ENCODE measurements around the gene BPIFB6. TPM values are rescaled to one million over a fixed set of nuclear protein-coding genes. Genes with fewer than 3 reads are reported as not detected.

Gene BPIFB6
- polyA plus RNA-seq, 1 donor (not counting 4 experiments of a cell fraction or from before 2014, with no cell fraction given): not detected

- H3K36me3 ChIP-seq (ENCODE audit: control insufficient read depth in 2 of 2, extremely low read depth in 1 of 2, insufficient read depth in 2 of 2, low read length in 2 of 2): no peaks in the 10 kb centered on the region
- no peaks in the 10 kb centered on the region for H3K27me3 ChIP-seq (ENCODE audit: control insufficient read depth, extremely low read depth, insufficient read depth, low read length)
- H3K4me3 ChIP-seq (ENCODE audit: control insufficient read depth in 2 of 3, extremely low read depth in 1 of 3, insufficient read depth in 2 of 3, low read depth in 1 of 3, low read length in 3 of 3): no peak overlapping the region
- H3K4me1 ChIP-seq (ENCODE audit: control insufficient read depth, extremely low read depth, insufficient read depth, low read length): no peaks in the 10 kb centered on the region
- H2AFZ ChIP-seq (ENCODE audit: control insufficient read depth, low read length): no peak overlapping the region
- dilution Hi-C loops (cut with MboI; ENCODE audit: extremely low pct_ligation_motif_present, low sequenced_read_pairs): no loop called here
- no peaks in the 10 kb centered on the region for H3K9me3 ChIP-seq (ENCODE audit: control insufficient read depth, low read depth, low read length)
- H3K9me1 ChIP-seq (ENCODE audit: control insufficient read depth, extremely low read depth, insufficient read depth, low read length): no peaks in the 10 kb centered on the region
- TF ChIP-seq CTCF (optimal IDR thresholded peaks at IDR 0.05 in 1 of 3, IDR thresholded peaks at IDR 0.05 in 1 of 3, conservative IDR thresholded peaks at IDR 0.05 in 1 of 3; ENCODE audit: extremely low read depth in 1 of 3, insufficient read depth in 2 of 3, low read length in 3 of 3) (no peak), EZH2 (IDR thresholded peaks at IDR 0.05; ENCODE audit: low read length) (no peak)
- DNase-seq (ENCODE audit: low read depth, low spot score) (no peak), FAIRE-seq (no peak)
- H3K4me2 ChIP-seq (ENCODE audit: control insufficient read depth, extremely low read depth, insufficient read depth, low read depth, low read length): no peak overlapping the region
- H4K20me1 ChIP-seq (ENCODE audit: control insufficient read depth, extremely low read depth, insufficient read depth, low read length): no peaks in the 10 kb centered on the region
- H3K27ac ChIP-seq (ENCODE audit: control insufficient read depth, insufficient read depth, low read length): no peak overlapping the region
- H3K9ac ChIP-seq (ENCODE audit: control insufficient read depth, extremely low read depth, insufficient read depth, low read length): no peak overlapping the region
- H3K79me2 ChIP-seq (ENCODE audit: control insufficient read depth, insufficient read depth, low read length): no peaks in the 10 kb centered on the region
Measured at GRCh38 chr20:33015700-33016580, 15.5 kb upstream of the BPIFB6 start.

GRCh38 chr20:33016581-33017109 is 14.8 kb upstream of the BPIFB6 start:
- Histone ChIP-seq H3K27ac (ENCODE audit: control insufficient read depth, insufficient read depth, low read length) (no peak overlapping the region), H3K4me3 (ENCODE audit: control insufficient read depth in 2 of 3, extremely low read depth in 1 of 3, insufficient read depth in 2 of 3, low read depth in 1 of 3, low read length in 3 of 3) (no peak overlapping the region), H3K4me2 (ENCODE audit: control insufficient read depth, extremely low read depth, insufficient read depth, low read depth, low read length) (no peak overlapping the region), H3K9me3 (ENCODE audit: control insufficient read depth, low read depth, low read length) (no peaks in the 10 kb centered on the region), H3K27me3 (ENCODE audit: control insufficient read depth, extremely low read depth, insufficient read depth, low read length) (no peaks in the 10 kb centered on the region), H3K9ac (ENCODE audit: control insufficient read depth, extremely low read depth, insufficient read depth, low read length) (no peak overlapping the region), H4K20me1 (ENCODE audit: control insufficient read depth, extremely low read depth, insufficient read depth, low read length) (no peaks in the 10 kb centered on the region), H3K9me1 (ENCODE audit: control insufficient read depth, extremely low read depth, insufficient read depth, low read length) (no peaks in the 10 kb centered on the region), H2AFZ (ENCODE audit: control insufficient read depth, low read length) (no peak overlapping the region), H3K79me2 (ENCODE audit: control insufficient read depth, insufficient read depth, low read length) (no peaks in the 10 kb centered on the region), H3K36me3 (ENCODE audit: control insufficient read depth in 2 of 2, extremely low read depth in 1 of 2, insufficient read depth in 2 of 2, low read length in 2 of 2) (no peaks in the 10 kb centered on the region), H3K4me1 (ENCODE audit: control insufficient read depth, extremely low read depth, insufficient read depth, low read length) (no peaks in the 10 kb centered on the region)
- dilution Hi-C loops (cut with MboI; ENCODE audit: extremely low pct_ligation_motif_present, low sequenced_read_pairs): no loop called here
- TF ChIP-seq EZH2 (IDR thresholded peaks at IDR 0.05; ENCODE audit: low read length) (no peak), CTCF (optimal IDR thresholded peaks at IDR 0.05 in 1 of 3, IDR thresholded peaks at IDR 0.05 in 1 of 3, conservative IDR thresholded peaks at IDR 0.05 in 1 of 3; ENCODE audit: extremely low read depth in 1 of 3, insufficient read depth in 2 of 3, low read length in 3 of 3) (no peak)
- FAIRE-seq: no peak
- DNase-seq (ENCODE audit: low read depth, low spot score): no peak

All from keratinocyte (primary cell).